Fibroblast of skin of left biceps (primary cell): Measurements from ENCODE around the gene ALKBH6.
A peak's percentile ranks its signal among the peaks of the same experiment; 100 is the strongest.
"Not testable (repeated sequence)": the region's sequence is repeated elsewhere in the genome, so short reads cannot be mapped to it uniquely, and the experiment has no call there.

ENCODE experiments used
- DNase-seq, 2 experiments: peaks; one replicate each; pipeline ENCODE4 v3.0.0-alpha.2; 2013; ENCODE audit warnings: low read depth in 2 of 2

The ALKBH6 gene

DNA sequence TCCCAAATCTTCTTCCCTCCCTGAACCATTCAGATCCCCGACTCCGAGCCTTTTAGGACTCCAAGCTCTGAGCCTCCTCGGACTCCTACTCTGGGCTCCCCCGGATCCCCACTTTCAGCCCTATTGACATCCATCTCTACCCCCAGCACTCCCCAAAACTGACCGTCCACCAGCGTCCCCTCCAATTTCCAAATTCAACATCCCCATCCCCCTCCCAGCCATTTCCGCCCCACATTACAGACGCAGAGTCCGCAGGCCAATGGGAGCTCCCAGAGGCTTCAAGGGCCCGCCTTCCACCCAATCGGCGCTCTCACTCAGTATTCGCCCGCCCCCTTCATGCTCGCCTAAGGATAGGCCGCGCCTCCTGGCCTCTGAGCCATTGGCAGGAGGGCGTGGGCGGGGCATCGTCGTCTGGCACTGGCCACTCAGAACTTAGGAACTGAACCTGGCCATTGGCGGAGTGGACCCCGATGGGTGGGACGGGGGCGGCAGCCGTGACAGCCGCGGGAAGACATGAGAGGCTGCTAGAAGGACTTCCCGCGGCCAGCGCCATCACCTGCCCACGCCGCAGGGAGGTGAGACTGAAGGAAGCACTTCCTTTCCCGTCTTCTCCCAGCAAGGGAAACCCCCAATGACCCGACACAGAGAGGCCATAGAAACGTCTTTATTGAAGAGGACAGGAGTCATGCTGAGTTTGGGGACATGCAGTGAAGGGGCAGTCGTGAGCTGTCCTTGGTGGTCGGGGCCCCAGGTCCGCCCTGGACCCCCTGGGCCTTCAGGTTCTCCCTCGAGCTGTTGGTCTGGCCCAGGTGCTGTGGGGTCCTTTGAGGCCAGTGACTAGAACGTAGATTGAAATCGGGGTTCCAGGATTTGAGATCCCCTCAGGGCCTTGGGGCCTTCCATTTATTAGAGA is at the start of gene ALKBH6:
ALKBH6 (minus strand) TSS at position 202 of the 913 bp plus-strand sequence. CDS start 816 bp downstream, outside the sequence.
- DNase-seq, result peak; percentile 94 to 95

DNA sequence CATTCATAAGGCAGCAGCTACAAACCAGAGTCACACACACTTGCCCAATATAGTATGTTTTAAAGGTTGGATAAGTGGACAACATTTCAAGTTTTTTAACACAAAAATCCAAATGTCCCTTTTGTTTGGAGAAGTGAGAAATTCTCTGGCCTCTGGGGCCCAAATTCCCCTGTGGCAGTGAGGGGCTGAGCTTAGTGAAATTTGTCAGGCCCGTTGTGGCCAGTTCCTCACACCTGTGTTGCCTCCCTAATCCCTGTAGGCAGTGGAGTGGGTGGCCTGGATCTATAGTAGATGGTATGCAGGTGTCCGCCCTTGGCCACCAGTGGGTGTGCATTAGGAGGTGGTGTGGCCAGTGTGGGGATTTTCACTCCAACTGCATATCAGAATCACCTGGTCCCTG is 47.4 kb upstream of the ALKBH6 start:
- no peak for DNase-seq

DNA sequence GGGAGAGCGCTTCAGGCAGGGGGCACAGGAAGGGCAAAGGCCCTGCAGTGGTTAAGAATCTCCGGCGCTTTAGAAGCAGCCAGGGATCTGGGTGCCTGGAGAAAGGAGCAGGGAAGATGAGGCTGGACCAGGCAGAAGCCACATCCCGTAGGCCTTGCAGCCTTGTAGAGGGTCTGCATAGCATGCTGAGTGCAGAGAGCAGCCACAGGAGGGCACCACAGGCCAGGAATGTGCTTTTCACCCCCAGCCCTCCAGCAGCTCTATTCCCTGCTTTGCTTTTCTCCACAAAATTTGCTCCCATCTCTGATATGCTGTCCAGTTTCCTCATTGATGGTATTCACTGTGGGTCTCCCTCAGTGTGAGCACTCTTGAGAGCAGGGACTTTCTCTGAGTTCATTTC is 46.4 kb upstream of the ALKBH6 start:
- DNase-seq, result peak in 1 of 2 experiments; percentile 6

DNA sequence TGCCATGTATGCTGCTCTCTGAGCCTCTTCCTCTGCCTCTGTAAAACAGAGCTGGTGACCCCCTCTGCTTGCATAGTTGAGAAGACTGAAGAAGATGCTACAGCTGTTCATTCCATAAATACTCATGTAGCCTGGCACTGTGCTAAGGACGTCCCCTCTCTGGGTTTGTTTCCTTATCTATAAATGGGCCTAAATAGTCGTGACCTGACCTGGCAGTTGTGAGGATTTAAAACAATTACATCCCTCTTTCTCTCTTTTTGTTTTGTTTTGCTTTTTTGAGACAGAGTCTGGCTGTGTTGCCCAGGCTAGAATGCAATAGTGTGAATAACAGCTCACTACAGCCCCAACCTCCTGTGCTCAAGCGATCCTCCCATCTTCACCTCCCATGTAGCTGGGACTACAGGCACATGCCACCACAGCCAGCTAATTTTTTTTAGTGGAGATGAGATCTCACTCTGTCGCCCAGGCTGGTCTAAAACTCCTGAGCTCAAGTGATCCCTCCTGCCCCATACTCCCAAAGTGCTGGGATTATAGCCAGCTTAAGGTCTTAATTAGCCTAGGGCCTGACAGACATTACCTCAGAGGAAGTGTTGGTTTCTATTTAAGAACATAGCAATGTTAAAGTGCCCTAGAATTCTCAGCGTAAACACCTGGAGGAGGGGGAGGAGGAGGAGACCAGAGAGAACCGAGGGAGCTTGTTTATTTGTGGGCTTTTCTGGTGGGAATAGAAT is 45.3 kb upstream of the ALKBH6 start:
- no peak for DNase-seq

DNA sequence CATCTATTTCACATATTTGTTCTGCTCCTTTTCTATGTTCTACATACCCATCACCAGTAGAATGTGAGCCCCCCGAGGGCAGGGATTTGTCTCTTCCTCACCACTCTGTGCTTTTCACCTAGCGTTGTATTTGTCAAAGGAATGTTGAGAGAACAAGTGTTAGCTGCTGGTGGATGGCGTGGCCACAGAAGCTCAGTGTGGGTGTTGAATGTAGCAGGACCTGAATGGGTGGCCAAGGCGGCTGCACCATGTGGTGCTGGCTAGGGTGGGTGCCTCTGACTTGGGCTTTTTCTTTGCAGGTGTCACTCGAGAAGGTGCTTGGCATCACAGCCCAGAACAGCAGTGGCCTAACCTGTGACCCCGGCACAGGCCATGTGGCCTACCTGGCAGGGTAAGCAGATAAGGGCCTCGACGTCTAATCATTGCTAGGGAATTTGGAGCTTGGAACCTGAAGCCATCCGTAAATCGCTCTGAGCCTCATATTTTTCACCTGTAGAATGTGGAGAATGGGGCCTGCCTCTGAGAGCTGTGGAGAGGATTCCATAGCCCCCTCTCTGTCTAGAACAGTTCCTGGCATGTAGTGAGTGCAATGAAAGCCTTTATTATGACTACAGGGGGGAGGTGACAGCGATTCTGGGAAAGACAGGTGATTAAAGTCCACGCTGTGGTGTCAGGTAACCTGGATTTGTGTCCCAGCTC is 44.6 kb upstream of the ALKBH6 start:
- no peak for DNase-seq

DNA sequence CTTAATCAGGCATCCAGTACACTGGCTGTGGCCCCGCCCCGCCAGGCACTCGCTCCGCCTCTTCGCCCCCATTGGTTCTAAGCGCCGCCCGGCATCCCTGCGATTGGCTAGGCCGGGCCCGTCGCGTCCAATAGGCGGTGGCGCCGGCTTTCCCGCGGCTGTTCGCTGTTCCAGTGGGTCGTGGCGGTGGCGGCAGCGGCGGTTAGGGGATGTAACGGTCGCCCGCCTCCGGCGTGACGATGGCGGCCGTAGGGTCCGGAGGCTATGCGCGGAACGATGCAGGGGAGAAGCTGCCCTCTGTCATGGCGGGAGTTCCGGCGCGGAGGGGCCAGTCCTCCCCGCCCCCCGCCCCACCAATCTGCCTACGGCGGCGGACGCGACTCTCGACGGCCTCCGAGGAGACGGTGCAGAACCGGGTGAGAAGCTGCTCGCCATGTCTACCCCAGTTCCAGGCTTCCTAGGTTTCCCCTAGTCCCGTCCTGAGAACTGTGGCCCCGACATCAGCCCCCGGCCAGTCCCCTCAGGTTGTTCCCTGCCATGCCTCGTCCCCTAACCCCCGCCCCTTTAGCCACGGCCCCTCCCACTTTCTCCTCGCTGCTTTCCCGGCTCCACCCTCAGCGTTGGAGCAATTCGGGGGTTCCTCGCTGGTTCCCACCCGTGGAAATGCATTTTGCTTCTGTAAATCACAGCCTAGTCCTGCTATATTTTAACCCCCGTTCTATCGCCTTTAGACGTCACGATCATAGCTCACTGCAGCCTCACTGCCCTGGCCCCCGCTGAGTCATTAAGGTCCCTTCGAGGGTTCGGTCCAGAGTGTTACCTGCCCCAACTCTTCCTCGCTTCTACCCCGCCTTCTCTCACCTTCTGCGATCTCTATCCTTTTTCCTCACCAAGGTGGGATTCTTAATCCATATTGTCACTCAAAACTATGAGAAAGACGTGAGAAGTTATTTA is 41.0 kb upstream of the ALKBH6 start, which contains the start of gene WDR62:
WDR62 (plus strand) TSS at position 165 of the 954 bp plus-strand sequence; CDS start at position 240, 75 bp downstream.
- no peak for DNase-seq

DNA sequence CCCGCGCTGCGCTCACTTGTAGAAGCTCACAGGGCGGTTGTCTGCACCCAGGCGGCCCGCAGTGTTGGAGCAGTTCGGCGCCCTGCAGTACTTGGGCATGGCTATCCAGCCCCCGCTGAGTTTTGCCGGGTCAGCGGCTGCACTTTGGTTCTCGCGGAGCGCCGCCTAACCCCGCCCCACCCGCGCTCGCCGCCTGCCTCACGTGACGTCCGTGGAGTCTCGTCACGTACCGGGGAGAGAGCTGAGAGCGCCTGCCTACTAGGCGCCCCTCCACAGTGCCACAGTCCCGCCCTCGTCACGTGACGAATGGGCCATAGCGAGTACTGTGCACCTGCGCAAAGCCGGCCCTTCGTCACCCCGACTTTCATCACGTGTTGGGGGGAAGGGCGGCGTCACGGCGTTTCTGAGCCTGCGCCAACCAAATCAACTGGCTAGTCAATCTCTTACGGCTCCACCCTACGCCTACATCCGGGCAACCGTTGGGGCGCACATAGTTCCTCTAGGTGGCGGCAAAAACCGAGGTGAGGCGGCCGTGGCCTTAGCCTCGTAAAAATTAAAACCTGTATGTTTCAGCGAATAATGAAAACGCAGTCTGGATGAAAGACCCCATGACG is 40.2 kb upstream of the ALKBH6 start, which contains the start of gene THAP8:
THAP8 (minus strand) TSS at position 167 of the 614 bp plus-strand sequence; CDS start at position 99, 68 bp downstream.
- peak; percentile 98 for DNase-seq

DNA sequence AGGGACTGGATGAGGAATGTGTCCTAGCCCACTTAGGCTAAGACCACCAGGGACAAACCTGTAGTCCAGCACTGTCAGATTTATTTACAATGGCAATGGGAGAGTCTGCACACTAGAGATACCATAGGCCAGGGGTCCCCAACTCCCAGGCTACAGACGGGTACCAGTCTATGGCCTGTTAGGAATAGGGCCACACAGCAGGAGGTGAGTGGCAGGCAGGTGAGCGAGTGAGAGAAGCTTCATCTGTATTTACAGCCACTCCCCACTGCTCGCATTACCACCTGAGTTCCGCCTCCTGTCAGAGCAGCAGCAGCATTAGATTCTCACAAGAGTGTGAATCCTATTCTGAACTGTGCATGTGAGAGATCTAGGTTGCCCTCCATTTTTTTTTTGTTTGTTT is 37.6 kb upstream of the ALKBH6 start:
- no peak for DNase-seq

DNA sequence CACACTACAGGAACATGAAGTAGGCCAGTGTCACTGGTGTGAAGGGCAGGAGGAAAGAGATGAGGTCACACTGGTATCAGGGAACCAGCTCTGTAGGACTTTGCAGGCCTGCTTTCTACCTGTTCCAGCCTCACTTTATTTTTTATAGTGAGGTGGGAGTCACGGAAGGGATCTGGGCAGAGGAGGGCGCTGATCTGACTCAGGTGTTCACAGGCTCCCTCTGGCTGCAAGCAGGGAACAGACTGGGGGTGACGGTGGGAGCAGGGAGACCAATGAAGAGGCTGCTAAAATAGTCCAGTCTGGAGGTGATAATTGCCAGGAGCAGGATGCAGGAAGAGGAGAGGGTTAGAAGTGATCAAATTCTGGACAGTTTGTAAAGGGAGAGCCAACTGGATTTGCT is 37.2 kb upstream of the ALKBH6 start:
- no peak for DNase-seq

DNA sequence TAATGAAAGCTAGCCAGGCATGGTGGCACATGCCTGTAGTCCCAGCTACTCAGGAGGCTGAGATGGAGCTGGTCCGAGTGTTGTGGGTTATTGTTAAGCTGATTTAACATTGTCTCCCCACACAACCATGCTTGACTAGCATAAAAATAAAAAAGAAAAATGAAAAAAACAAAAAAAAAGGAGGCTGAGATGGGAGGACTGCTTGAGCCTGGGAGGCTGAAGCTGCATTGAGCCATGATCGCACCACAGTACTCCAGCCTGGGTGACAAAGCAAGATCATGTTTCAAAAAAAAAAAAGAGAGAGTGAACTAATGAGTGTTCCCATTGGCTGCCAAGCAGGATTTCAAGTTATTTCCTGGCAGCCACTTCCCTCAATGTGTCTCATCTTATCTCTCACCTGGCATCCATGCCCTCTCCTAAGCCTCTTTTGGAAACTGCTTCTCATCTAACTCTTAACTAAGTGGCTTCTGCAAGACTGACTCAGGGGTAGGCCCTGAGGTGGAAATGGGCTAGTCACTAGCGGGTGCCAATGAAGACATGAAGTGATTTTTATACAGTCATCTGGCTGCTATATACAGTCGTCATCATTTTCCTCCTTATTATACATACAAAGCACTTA is 35.2 kb upstream of the ALKBH6 start:
- DNase-seq, result no peak

DNA sequence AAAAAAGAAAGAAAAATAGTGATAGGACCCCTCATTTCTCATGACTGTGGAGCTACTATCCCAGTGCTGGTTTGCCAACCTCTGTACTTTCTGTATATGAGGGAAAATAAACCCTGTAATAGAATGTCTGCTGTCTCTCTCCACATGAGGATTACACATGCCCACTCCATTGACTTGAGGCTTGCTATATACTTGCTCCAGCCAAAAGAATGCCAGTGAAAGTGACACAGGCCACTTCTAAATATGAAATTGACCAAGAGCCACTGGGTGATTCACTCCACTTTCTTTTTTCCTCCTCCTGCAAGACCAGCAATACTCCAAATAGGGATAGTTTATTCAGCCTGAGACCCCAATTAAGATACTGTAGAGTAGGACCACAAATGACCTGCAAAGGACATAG is 33.8 kb upstream of the ALKBH6 start:
- no peak for DNase-seq

DNA sequence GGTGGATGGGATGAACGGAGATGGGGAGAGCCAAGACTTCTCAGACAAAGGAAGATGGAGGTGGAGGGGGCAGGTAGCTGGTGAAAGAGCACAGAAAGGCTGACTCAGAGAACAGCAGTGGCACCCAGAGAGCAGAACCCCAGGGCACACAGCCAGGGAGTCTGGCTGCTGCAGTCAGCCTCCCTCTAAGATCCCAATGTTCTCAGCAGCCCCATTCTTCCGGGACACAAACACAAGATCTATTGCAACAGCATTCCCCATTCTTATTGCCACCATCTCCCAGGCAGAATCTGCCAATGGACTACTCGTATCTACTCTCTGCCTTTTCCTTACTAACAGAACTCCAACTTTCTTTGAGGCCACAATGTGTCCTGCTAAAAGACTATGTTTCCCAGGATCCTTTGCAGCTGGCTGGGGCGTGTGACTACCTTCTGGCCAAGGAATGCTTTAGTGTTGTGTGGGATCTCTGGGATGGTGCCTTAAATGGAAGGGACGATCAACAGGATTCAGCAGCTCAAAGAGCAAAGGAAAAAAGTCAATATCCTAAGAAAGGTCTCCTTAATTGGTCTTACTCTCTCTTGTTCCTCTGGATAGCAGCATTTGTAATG is 32.5 kb upstream of the ALKBH6 start:
- DNase-seq, result no peak

DNA sequence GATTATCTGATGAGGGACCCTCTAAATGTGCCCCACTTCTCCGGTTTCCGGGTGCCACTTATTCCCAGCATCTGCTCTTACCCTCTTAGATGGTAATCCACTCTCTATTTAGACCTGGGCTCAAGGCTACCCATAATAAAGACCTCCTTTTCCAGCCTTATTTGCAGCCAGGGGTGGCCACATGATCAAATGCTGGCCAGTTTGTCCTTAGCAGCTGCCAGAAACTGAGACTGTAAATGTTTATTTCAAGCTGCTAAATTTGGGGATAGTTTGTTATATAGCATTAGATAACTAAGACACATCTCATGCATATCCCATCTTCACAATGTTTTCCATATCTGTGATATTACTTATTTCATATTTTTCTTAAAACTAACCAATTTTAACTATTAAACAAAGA is 29.9 kb upstream of the ALKBH6 start:
- no peak for DNase-seq

DNA sequence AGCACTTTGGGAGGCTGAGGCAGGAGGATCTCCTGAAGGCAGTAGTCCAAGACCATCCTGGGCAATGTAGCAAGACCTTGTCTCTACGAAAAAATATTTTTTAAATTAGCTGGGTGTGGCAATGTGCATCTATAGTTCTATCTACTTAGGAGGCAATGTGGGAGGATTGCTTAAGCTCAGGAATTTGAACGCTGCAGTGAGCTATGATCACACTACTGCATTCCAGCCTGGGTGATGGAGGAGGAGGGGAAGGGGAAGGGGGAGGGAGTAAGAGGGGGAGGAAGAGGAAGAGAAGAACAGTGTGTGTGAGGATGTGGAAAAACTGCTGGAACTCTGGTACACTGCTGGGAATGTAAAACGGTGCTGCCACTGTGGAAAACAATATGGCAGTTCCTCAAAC is 27.8 kb upstream of the ALKBH6 start:
- DNase-seq, result peak; percentile 85 to 88

DNA sequence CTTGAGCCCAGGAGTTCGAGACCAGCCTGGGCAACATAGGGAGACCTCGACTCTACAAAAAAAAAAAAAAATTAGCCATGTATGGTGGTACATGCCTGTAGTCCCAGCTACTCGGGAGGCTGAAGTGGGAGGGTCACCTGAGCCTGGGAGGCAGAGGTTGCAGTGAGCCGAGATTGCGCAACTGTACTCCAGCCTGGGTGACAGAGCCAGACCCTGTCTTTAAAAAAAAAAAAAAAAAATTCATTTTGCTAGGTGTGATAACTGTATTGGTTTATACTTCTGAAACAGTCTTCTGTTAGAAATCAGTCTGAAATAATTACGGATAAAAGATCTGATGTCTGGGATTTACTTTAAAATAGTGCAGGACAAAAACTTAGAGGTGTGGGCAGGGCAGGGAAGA is 27.1 kb upstream of the ALKBH6 start:
- DNase-seq, result not testable (repeated sequence)

DNA sequence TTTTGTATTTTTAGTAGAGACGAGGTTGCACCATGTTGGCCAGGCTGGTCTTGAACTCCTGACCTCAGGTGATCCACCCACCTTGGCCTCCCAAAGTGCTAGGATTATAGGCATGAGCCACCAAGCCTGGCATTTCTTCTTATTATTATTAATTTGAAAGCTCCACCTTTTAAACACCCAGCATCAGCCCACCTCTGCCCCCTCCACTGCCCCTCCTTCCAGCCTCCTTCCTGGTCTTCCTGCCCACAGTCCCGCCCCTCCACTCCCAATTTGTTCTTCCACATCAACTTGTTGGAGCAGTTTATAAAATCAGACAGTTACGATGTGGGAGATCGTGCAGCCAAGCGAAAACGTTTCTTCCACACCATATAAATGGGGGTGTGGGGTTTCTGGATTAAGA is 26.5 kb upstream of the ALKBH6 start:
- DNase-seq, result no peak

DNA sequence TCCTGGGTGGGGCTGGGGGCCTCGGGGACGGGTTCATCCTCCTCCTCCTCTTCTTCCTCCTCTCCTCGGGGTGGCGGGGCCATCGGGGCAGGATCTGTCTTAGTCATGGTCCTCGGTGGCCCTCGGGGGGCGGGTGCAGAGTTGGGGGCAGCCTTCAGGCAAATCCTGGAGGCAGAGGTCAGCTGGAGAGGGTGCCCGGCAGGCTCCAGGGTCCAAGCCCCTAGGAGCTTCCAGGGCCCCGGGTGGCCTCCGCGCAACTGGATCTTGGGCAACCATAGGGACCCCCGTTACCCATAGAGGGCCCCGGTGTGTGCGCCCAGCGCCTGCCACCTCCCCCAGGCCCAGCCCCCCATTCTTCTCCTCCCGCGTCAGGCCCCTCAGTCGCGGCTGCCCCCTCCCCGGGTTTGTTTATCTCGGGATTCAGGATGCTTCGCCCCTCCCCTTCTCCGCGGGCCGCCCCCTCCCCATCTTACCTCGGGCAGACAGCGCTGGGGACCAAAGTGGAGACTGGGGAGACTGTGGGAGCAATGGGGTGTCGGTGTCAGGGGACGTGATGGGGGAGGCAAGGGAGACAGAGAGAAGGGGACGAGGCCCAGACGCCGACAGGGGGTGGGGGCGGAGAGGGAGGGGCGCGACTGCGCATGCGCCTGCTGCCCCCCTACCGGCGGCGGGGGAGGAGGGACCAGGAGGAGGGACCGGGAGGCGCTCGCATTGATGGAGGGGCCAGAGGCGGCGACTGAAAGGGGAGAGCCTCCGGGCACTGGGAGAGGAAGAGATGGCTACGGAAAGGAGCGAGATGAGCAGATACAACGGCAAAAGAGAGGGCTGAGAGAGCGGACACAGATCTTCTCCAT is 18.5 kb upstream of the ALKBH6 start, which contains the start of gene CLIP3:
CLIP3 (minus strand) TSS at position 623 of the 854 bp plus-strand sequence; CDS start at position 107, 516 bp downstream.
- peak; percentile 44 to 50 for DNase-seq

DNA sequence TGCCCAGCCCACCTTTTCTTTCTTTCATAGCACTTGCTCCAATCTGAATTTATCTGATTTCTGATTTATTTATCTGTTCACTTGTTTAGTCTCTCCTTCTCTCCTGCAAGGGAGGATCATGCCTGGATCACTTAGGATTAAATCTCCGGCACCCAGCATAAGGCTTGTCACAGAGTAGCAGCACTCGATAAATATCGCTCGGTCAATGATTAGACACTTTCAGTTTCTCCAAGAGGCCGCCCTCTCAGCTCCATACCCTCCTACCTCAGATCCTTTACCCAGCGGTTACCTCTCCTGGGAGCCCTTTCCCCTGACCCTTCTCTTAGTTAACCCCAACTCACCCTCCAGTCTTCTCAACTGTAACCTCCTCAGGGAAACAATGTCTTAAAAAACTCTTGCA is 17.3 kb upstream of the ALKBH6 start:
- DNase-seq, result no peak
